ENCODE data around the gene NF2.

- TF ChIP-seq CTCF (IDR thresholded peaks at IDR 0.05; ENCODE audit: low read depth, low read length) (no peak), POLR2A (IDR thresholded peaks at IDR 0.05; ENCODE audit: extremely low read depth, insufficient read length) (no peak), MYC (IDR thresholded peaks at IDR 0.05; ENCODE audit: low read depth, low read length) (no peak), MAX (IDR thresholded peaks at IDR 0.05; ENCODE audit: low read depth, low read length) (no peak)
Observed at GRCh38 chr22:29697853-29698598, 94.6 kb downstream of the NF2 start.

All from NB4 (cell line).